GM23338 (cell line): ENCODE measurements around the gene LMF1. TPM values are rescaled to one million over a fixed set of nuclear protein-coding genes. Genes with fewer than 3 reads are reported as not detected.

Experiments
- ATAC-seq: fragments of 200-7000 bp; cut with Tn5 transposase; 3 replicates; pipeline ENCODE4 v1.9.1; 2020
- DNase-seq: peaks from one replicate; pipeline ENCODE4 v3.0.0-alpha.2; 2015; ENCODE audit warnings: low spot score
- H2AFZ ChIP-seq: fragments of 200-600 bp; sonication (generic); 2 replicates; pipeline ENCODE4 v1.8.0; 2016; ENCODE audit warnings: antibody characterized with exemption, mild to moderate bottlenecking, moderate library complexity
- H3F3A ChIP-seq: fragments of 200-600 bp; sonication (generic); replicated peaks from 2 replicates; pipeline ENCODE4 v1.8.0; 2017; ENCODE audit warnings: antibody characterized with exemption, mixed run types, low read depth
- H3K27ac ChIP-seq: fragments of 200-600 bp; sonication (generic); 2 replicates; pipeline ENCODE4 v1.6.1; 2016; ENCODE audit warnings: low read depth
- H3K27me3 ChIP-seq: fragments of 200-600 bp; sonication (generic); 2 replicates; pipeline ENCODE4 v1.8.0; 2016; ENCODE audit warnings: mild to moderate bottlenecking, mixed run types, moderate library complexity; ENCODE audit not compliant: insufficient read depth
- H3K36me3 ChIP-seq: fragments of 200-600 bp; sonication (generic); 2 replicates; pipeline ENCODE4 v1.8.0; 2016; ENCODE audit warnings: mild to moderate bottlenecking; ENCODE audit not compliant: insufficient read depth
- H3K4me1 ChIP-seq: fragments of 200-600 bp; sonication (generic); 2 replicates; pipeline ENCODE4 v1.8.0; 2016; ENCODE audit warnings: mild to moderate bottlenecking, moderate library complexity; ENCODE audit not compliant: insufficient read depth
- H3K4me2 ChIP-seq: fragments of 200-600 bp; sonication (generic); 2 replicates; pipeline ENCODE4 v1.7.1; 2017; ENCODE audit warnings: mixed run types
- H3K4me3 ChIP-seq: fragments of 200-600 bp; sonication (generic); 2 replicates; pipeline ENCODE4 v1.6.1; 2016; ENCODE audit warnings: mixed run types
- H3K79me2 ChIP-seq: fragments of 200-600 bp; sonication (generic); replicated peaks from 2 replicates; pipeline ENCODE4 v1.8.0; 2017; ENCODE audit warnings: mild to moderate bottlenecking; ENCODE audit not compliant: insufficient read depth
- H3K9me2 ChIP-seq: fragments of 200-600 bp; sonication (generic); 2 replicates; pipeline ENCODE4 v1.8.0; 2017; ENCODE audit not compliant: insufficient read depth
- H4K20me1 ChIP-seq: fragments of 200-600 bp; sonication (generic); replicated peaks from 2 replicates; pipeline ENCODE4 v1.8.0; 2017; ENCODE audit warnings: mild to moderate bottlenecking; ENCODE audit not compliant: insufficient read depth
- H3K27ac Mint-ChIP-seq: 2 replicates; pipeline ENCODE4 v1.8.0; 2020; ENCODE audit warnings: inconsistent platforms, mild to moderate bottlenecking, moderate library complexity, mixed read lengths
- H3K27me3 Mint-ChIP-seq: 3 replicates; pipeline ENCODE4 v1.8.0; 2022; ENCODE audit warnings: low read depth, mild to moderate bottlenecking, moderate library complexity, mixed read lengths, inconsistent platforms; ENCODE audit not compliant: insufficient read depth, poor library complexity
- H3K36me3 Mint-ChIP-seq: 3 replicates; pipeline ENCODE4 v1.8.0; 2021; ENCODE audit warnings: low read depth, mild to moderate bottlenecking, inconsistent platforms, moderate library complexity, mixed read lengths
- H3K4me1 Mint-ChIP-seq: 3 replicates; pipeline ENCODE4 v1.8.0; 2020; ENCODE audit warnings: mild to moderate bottlenecking, inconsistent platforms, mixed read lengths
- H3K4me3 Mint-ChIP-seq: 3 replicates; pipeline ENCODE4 v1.8.0; 2021; ENCODE audit warnings: moderate library complexity, mild to moderate bottlenecking, inconsistent platforms, mixed read lengths
- H3K9me3 Mint-ChIP-seq: 3 replicates; pipeline ENCODE4 v1.8.0; 2020; ENCODE audit warnings: moderate library complexity, mild to moderate bottlenecking, inconsistent platforms, mixed read lengths
- CTCF ChIP-seq, 2 experiments: fragments of 200-600 bp in 1 of 2; sonication (generic) in 1 of 2; conservative IDR thresholded peaks; 2 replicates each; pipeline versions ENCODE4 v1.5.1 to v1.6.1; 2016 to 2017; ENCODE audit warnings: antibody characterized with exemption in 2 of 2, low read depth in 2 of 2, mild to moderate bottlenecking in 2 of 2, moderate library complexity in 1 of 2
- ETS1 ChIP-seq: IDR thresholded peaks from 2 replicates; pipeline ENCODE4 v1.6.1; 2016; ENCODE audit warnings: antibody characterized with exemption
- EZH2 ChIP-seq: fragments of 200-600 bp; sonication (generic); IDR thresholded peaks from one replicate; pipeline ENCODE4 v1.8.0; 2017; ENCODE audit warnings: antibody characterized with exemption, mild to moderate bottlenecking, low read depth; ENCODE audit not compliant: unreplicated experiment
- EZH2phosphoT487 ChIP-seq: fragments of 200-600 bp; sonication (generic); IDR thresholded peaks from one replicate; pipeline ENCODE4 v1.8.1; 2018; ENCODE audit warnings: antibody characterized with exemption; ENCODE audit not compliant: unreplicated experiment
- JUNB ChIP-seq: IDR thresholded peaks from one replicate; pipeline ENCODE4 v1.6.1; 2016; ENCODE audit warnings: antibody characterized with exemption; ENCODE audit not compliant: unreplicated experiment
- NANOG ChIP-seq: IDR thresholded peaks from 2 replicates; pipeline ENCODE4 v1.6.1; 2016; ENCODE audit warnings: antibody characterized with exemption, borderline replicate concordance
- POLR2AphosphoS5 ChIP-seq: IDR thresholded peaks from 2 replicates; pipeline ENCODE4 v1.6.1; 2016; ENCODE audit warnings: antibody characterized with exemption, low read depth
- REST ChIP-seq: IDR thresholded peaks from one replicate; pipeline ENCODE4 v1.6.1; 2018; ENCODE audit warnings: antibody characterized with exemption; ENCODE audit not compliant: unreplicated experiment
- STAT1 ChIP-seq: IDR thresholded peaks from one replicate; pipeline ENCODE4 v1.6.1; 2016; ENCODE audit warnings: antibody characterized with exemption; ENCODE audit not compliant: unreplicated experiment
- ZNF114 ChIP-seq: fragments of 250-450 bp; sonication (Bioruptor Pico); IDR thresholded peaks from 2 replicates; pipeline ENCODE4 v1.5.0; 2020; ENCODE audit warnings: mild to moderate bottlenecking, moderate library complexity
- ZNF331 ChIP-seq: fragments of 250-450 bp; sonication (Bioruptor Pico); IDR thresholded peaks from 2 replicates; pipeline ENCODE4 v1.5.0; 2020; ENCODE audit warnings: low read depth, mild to moderate bottlenecking, moderate library complexity
- ZNF462 ChIP-seq: fragments of 250-450 bp; sonication (Bioruptor Pico); IDR thresholded peaks from 2 replicates; pipeline ENCODE4 v1.5.0; 2020; ENCODE audit warnings: mild to moderate bottlenecking, moderate library complexity
- polyA plus RNA-seq: library from polyadenylated mRNA; unstranded; fragments of >200 nt; fragmentation: Nextera tagmentation; extraction: Ambion mirVana; gene quantifications from 2 replicates; pipeline ENCODE4 v1.2.1, GENCODE V29; 2016
- total RNA-seq: library from RNA; depleted of rRNA; stranded (reverse); fragments of >200 nt; shearing (Covaris generic); gene quantifications from 2 replicates; pipeline ENCODE4 v1.2.3, GENCODE V29; 2014

The LMF1 gene
- total and polyA plus RNA-seq, 2 experiments from 2014 or later = 4.2 to 10.1 TPM

- no peak overlapping the region for H3K4me2 ChIP-seq
- H3K4me3 ChIP-seq = no peak overlapping the region
- peaks cover 8% of the 10 kb centered on the region; the same call in 1 of the 3 replicates for H3K36me3 Mint-ChIP-seq
- no peaks in the 10 kb centered on the region for H3K27me3 ChIP-seq
- H3K27me3 Mint-ChIP-seq = peaks cover 10% of the 10 kb centered on the region
- no peak overlapping the region for H3K27ac Mint-ChIP-seq
- peaks cover 23% of the 10 kb centered on the region; the same call in 2 of the 3 replicates for H3K9me3 Mint-ChIP-seq
- no peaks in the 10 kb centered on the region for H3K4me1 ChIP-seq
- no peaks in the 10 kb centered on the region for H3K79me2 ChIP-seq
- H3F3A ChIP-seq = no peaks in the 10 kb centered on the region
- no peaks in the 10 kb centered on the region for H3K36me3 ChIP-seq
- no peak for TF ChIP-seq EZH2phosphoT487
- TF ChIP-seq JUNB = no peak
- no peak for TF ChIP-seq NANOG
- no peak for TF ChIP-seq ETS1
- TF ChIP-seq ZNF114 (CRISPR knock-in tag) = no peak
- no peak for TF ChIP-seq ZNF331 (CRISPR knock-in tag)
- TF ChIP-seq POLR2AphosphoS5 = no peak
- no peak for TF ChIP-seq CTCF (conservative IDR thresholded peaks at IDR 0.05; ENCODE audit: low read depth in 2 of 2)
- TF ChIP-seq STAT1 = no peak
- no peak for TF ChIP-seq EZH2
- TF ChIP-seq REST = no peak
- TF ChIP-seq ZNF462 = no peak
- peaks cover 12% of the 10 kb centered on the region for H3K4me1 Mint-ChIP-seq
- DNase-seq (no peak), ATAC-seq (no peak)
- no peak overlapping the region for H3K27ac ChIP-seq
- H2AFZ ChIP-seq = no peak overlapping the region
- no peak overlapping the region; the same call in 2 of the 3 replicates for H3K4me3 Mint-ChIP-seq
- H4K20me1 ChIP-seq = no peaks in the 10 kb centered on the region
- no peaks in the 10 kb centered on the region for H3K9me2 ChIP-seq
Measured at GRCh38 chr16:995783-996182, 25.0 kb upstream of the LMF1 start.
